T-helper 1 cell treated with Interleukin-12 subunit alpha and Interleukin-12 subunit beta and Interleukin-4 antibody, amounts not matched to agents 30 μg/mL and 1 μg/mL, for 36 hours (primary cell): ENCODE data around the gene ARHGEF35.
"Not testable (repeated sequence)": the region's sequence is repeated elsewhere in the genome, so short reads cannot be mapped to it uniquely, and the experiment has no call there.

Experiments used
- H3K27ac Mint-ChIP-seq: one replicate; pipeline ENCODE4 v1.8.0; 2021; ENCODE audit warnings: mild to moderate bottlenecking, mixed read lengths
- H3K27me3 Mint-ChIP-seq: one replicate; pipeline ENCODE4 v1.8.0; 2021; ENCODE audit warnings: low read depth, mixed read lengths
- H3K36me3 Mint-ChIP-seq: one replicate; pipeline ENCODE4 v1.8.0; 2021; ENCODE audit warnings: low read depth, mixed read lengths
- H3K4me1 Mint-ChIP-seq: one replicate; pipeline ENCODE4 v1.8.0; 2021; ENCODE audit warnings: low read depth, mixed read lengths
- H3K4me3 Mint-ChIP-seq: one replicate; pipeline ENCODE4 v1.8.0; 2021; ENCODE audit warnings: mild to moderate bottlenecking, moderate library complexity, mixed read lengths
- H3K9me3 Mint-ChIP-seq: one replicate; pipeline ENCODE4 v1.8.0; 2021; ENCODE audit warnings: mixed read lengths

Gene ARHGEF35

DNA sequence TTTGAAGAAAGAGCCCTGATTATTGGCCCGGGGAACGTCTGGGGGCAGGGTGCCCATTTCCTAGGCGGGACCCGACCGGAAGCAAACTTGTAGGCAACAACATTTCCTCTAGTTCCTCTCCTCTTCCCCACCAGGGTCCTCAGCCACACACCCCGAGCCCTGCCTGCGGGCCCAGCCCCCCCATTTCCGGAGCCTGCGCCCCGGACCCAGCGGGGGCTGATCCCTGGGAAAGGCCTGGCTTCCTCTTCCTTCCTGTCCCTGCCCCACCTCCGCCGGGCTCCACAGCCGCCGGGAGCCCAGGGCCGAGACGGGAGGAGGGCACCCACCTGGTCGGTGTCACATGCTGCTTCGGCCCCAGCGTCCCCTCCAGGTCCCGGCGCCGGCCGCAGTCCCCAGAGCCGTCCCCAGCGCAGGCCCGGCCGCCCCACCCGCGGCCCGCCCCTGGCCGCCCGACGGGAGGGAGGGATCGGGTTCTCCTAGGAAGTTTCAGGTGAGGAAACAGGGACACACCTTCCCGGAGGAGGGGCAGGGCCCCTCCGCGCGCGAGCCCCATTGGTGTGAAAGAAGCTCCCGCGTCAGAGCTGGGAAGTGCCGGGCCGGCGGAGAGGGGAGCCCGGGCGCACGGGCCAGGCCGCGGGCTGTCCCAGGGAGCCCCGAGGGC lies at the start of gene ARHGEF35:
ARHGEF35 (minus strand) TSS at position 622 of the 661 bp plus-strand sequence. CDS start 7,450 bp downstream, outside the sequence.
- not testable (repeated sequence) for H3K9me3 Mint-ChIP-seq, H3K36me3 Mint-ChIP-seq, H3K4me1 Mint-ChIP-seq, H3K27me3 Mint-ChIP-seq
- Mint-ChIP-seq H3K27ac (peak within 1 kb of the TSS; percentile 62), H3K4me3 (peak within 1 kb of the TSS; percentile 73)

DNA sequence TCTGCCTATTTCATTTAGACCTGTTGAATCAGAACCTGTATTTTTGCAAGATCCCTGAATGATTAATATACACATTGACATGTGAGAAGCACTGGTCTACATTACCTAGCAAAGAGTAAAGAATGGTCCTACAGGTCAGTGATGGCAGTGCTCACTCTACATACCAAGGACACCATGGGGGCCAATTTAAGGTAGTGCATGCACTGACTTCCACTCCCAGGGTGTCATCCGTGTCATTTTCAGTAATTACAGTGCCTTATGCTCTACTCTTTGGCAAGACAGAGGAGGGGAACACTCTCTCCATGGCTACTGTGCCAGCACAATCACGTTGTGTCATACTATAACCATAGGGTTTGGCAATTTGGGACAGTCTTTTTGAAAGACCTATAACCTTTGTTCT lies 49.7 kb upstream of the ARHGEF35 start:
- not testable (repeated sequence) for H3K9me3 Mint-ChIP-seq, H3K27me3 Mint-ChIP-seq, H3K27ac Mint-ChIP-seq, H3K4me1 Mint-ChIP-seq, H3K4me3 Mint-ChIP-seq, H3K36me3 Mint-ChIP-seq

DNA sequence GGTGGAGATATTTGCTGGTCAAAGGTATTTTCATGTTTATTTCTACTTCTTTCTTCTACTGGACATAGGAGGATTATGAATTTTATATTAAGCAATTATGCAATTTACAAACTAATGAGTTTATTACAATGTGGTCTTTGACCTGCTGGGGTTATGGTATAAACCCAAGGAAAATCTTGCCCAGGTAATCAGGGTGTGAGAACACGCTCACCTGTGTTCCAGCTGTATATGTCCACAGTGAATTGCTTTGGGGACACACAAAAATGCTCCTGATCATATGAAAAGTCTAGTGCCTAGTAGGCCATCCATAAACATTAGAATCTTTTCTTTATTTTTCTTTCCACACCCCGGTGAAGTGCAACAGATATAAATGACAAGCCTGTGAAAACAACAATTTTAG lies 43.7 kb upstream of the ARHGEF35 start, which contains the start of gene OR2A42:
OR2A42 (minus strand) TSS at position 241 of the 400 bp plus-strand sequence. CDS start 6,762 bp downstream, outside the sequence.
- H3K4me3 Mint-ChIP-seq, H3K27me3 Mint-ChIP-seq, H3K36me3 Mint-ChIP-seq, H3K27ac Mint-ChIP-seq, H3K4me1 Mint-ChIP-seq, H3K9me3 Mint-ChIP-seq: not testable (repeated sequence)

DNA sequence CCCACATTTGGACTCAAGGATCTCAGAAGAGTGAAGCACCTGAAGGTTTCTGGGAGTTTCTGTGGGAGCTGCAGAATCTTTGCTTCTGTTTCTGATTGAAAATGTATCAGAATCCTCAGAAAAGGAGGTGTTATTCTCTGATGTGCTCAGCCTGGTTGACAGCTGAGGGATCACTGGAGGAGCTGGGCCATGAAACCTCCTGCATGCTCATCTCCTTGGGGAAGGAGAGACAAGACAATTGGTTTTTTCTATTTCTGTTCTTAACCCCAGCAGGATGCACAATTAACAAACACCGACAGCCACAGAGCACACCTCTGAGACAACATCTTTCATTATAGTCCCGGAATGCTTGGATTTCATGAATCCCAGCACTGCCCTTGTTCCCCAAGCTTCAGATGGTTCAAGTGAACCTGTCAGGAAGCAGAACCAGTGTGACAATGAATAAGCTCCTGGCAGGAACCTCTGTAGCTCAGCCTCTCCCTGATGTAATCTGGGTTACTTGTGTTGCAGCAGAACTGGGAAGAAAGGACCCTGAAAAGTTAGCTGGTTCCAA lies 43.0 kb upstream of the ARHGEF35 start:
- H3K4me1 Mint-ChIP-seq, H3K36me3 Mint-ChIP-seq, H3K27ac Mint-ChIP-seq, H3K9me3 Mint-ChIP-seq, H3K4me3 Mint-ChIP-seq, H3K27me3 Mint-ChIP-seq: not testable (repeated sequence)

DNA sequence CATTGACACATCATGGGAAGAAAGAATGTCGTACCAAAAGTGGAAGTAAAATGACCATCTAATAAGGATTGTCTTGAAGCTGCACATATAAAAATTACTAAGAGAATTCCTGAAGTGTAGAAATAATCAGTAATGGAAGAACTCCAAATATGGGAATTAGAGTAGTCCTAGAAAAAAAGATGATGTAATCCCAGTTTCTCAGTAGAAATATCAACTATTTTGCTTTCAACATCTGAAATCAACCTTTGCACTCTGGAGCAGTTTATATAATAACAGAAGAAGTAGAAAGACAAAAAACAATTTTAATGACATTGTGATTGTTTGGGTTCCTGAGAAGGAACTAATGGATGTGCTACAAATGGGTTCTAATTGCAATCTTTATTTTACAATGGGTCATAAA lies 37.4 kb upstream of the ARHGEF35 start:
- H3K36me3 Mint-ChIP-seq, H3K27me3 Mint-ChIP-seq, H3K9me3 Mint-ChIP-seq, H3K27ac Mint-ChIP-seq, H3K4me1 Mint-ChIP-seq, H3K4me3 Mint-ChIP-seq: not testable (repeated sequence)

DNA sequence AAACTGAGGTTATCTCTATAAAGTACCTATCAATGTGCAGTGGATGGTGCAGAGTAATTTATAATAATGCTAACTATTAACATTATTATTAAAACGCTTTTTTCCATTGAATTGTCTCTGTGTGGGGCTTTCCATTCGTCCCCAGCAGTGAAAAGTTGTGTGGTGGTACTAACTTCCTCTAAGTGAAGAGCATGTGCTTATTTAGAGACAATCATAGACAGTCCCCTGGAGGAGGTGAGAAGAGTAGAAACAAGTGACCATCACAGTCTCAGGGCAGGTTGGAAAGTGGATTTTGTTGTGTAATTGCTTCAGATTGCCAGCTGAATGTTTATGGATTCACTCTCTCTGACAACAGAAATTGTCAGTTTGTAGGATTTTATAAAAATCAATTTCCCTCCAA lies 35.4 kb upstream of the ARHGEF35 start:
- H3K36me3 Mint-ChIP-seq, H3K9me3 Mint-ChIP-seq, H3K27me3 Mint-ChIP-seq, H3K4me3 Mint-ChIP-seq, H3K4me1 Mint-ChIP-seq, H3K27ac Mint-ChIP-seq: not testable (repeated sequence)

DNA sequence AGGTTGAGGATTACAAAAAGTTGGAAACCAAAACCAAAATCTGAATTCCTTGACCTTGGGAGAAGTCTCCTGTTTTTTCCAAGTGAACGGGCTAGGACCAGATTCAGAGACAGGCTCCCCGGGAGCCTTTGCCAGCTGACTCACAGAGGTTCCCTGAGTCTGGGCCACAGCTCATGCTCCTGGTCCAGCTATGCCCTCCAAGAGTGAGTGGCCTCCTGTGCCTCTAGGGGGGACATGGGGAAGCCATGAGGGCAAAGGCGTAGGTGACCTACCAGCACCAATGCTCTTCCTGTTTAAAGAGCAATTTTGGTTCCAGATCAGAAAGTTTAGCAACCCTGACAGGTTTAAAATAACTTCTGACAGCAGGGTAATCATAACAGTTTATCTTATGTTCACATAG lies 33.2 kb upstream of the ARHGEF35 start:
- H3K27me3 Mint-ChIP-seq, H3K4me3 Mint-ChIP-seq, H3K36me3 Mint-ChIP-seq, H3K9me3 Mint-ChIP-seq, H3K4me1 Mint-ChIP-seq, H3K27ac Mint-ChIP-seq: not testable (repeated sequence)

DNA sequence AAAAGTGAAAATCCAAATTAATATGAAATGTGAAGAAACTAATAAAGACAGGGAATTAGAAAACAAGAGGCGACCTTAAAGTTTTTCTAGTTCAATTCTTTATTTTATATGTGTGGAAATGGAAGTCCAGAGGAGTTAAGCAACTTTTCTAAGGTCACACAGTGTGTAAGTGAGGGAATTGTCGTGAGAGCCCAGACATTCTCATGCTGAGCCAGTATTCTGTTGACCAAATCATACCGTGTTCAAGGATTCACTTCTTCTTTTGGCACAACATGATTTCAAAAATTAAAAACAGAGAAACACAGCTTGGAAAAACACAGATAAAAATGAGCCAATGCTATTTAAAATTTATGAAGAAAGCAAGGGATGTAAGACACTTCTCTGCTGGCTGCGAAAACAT lies 31.2 kb upstream of the ARHGEF35 start:
- not testable (repeated sequence) for H3K4me3 Mint-ChIP-seq, H3K36me3 Mint-ChIP-seq, H3K9me3 Mint-ChIP-seq, H3K27me3 Mint-ChIP-seq, H3K4me1 Mint-ChIP-seq, H3K27ac Mint-ChIP-seq

DNA sequence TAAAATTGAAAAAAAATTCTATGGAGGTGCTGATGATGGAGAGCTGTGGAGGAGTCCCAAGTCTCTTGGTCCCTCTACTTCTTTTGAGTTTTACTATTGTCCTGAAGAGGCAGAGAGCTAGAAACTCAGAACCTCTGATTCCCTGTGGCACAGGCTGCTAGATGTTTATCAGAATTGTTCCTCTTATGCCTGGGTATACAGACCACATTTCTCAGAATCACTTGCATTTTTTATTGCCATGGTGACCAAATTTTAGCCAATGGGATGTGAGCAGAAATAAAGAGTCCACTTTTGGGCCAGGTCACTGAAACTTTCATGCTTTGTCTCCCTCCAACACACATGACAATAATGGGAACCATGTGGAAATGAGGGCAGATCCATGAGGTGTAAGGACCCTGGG lies 28.0 kb upstream of the ARHGEF35 start:
- not testable (repeated sequence) for H3K9me3 Mint-ChIP-seq, H3K27me3 Mint-ChIP-seq, H3K27ac Mint-ChIP-seq, H3K4me3 Mint-ChIP-seq, H3K36me3 Mint-ChIP-seq, H3K4me1 Mint-ChIP-seq

DNA sequence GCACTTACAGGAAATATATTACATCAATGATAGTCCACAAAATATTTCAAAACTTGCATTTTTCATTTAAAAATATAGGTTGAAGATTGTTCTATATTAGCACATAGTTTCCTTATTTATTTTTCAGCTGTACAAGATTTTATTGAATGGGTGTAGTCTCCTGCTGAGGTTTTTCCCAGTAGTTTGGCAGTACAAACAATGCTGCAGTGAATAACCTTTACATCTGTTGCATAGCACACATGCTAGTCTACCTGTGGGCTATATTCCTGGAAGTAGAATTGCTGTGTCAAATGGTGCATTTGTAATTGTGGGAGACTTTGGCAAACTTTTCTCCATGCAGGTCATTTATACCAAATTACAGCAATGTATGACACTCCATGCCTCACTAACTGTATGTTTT lies 24.9 kb upstream of the ARHGEF35 start:
- not testable (repeated sequence) for H3K27ac Mint-ChIP-seq, H3K4me1 Mint-ChIP-seq, H3K9me3 Mint-ChIP-seq, H3K27me3 Mint-ChIP-seq, H3K36me3 Mint-ChIP-seq, H3K4me3 Mint-ChIP-seq

DNA sequence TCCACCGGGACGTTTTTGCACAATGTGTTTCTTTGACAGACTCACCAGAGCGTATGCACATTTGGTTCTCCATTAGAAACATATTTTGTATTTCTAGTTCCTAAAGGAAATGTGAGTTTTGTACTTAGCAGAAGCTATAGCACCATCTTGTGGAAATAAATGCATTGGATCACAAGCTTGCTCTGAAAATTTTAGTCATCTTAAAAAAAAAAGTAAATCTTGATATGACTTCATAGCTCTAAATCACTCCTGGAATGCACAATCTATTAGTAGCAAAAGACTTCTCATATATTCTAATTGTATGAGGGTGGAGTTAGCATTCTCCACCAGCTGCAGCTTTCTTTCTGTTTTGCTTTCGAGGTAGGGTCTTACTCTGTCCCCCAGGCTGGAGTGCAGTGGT lies 23.5 kb upstream of the ARHGEF35 start:
- H3K27ac Mint-ChIP-seq, H3K9me3 Mint-ChIP-seq, H3K36me3 Mint-ChIP-seq, H3K4me3 Mint-ChIP-seq, H3K27me3 Mint-ChIP-seq, H3K4me1 Mint-ChIP-seq: not testable (repeated sequence)

DNA sequence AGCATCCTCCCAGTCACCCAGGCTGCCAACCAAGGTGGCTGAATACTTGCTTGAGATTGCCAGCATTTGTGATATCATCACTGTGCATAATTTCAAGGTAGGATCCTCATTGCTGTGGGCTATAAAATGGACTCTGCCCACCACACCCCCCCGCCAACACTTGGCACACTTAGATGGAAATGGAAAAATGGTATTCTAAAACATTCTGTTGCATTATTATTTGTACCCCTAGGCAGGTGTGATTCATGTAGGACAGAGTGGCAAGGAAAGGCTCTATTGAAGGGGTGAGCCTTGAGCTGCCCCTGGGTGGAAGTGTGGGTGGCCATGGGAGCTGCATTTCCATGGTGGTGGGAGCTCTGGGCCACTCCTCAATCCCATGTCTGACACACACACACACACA lies 22.9 kb upstream of the ARHGEF35 start:
- H3K36me3 Mint-ChIP-seq, H3K27ac Mint-ChIP-seq, H3K27me3 Mint-ChIP-seq, H3K9me3 Mint-ChIP-seq, H3K4me1 Mint-ChIP-seq, H3K4me3 Mint-ChIP-seq: not testable (repeated sequence)

DNA sequence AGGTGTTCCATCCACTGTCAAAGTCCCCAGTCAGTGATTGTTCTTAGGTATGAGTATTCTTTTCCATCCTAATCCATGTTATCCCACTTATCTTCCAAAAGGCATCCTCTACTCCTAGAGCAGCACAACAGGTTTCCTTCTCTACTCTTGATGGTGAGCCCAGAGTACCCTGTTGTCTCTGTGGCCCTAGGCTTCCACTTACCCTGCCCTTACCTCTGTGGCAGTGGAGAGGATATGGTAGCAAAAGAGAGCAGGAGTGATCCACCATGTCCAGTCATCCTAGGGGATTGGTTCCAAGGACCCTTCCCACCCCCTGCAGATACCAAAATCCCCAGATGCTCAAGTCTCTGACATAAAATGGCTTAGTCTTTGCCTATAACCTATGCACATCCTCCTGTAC lies 21.6 kb upstream of the ARHGEF35 start:
- not testable (repeated sequence) for H3K36me3 Mint-ChIP-seq, H3K4me1 Mint-ChIP-seq, H3K9me3 Mint-ChIP-seq, H3K4me3 Mint-ChIP-seq, H3K27ac Mint-ChIP-seq, H3K27me3 Mint-ChIP-seq

DNA sequence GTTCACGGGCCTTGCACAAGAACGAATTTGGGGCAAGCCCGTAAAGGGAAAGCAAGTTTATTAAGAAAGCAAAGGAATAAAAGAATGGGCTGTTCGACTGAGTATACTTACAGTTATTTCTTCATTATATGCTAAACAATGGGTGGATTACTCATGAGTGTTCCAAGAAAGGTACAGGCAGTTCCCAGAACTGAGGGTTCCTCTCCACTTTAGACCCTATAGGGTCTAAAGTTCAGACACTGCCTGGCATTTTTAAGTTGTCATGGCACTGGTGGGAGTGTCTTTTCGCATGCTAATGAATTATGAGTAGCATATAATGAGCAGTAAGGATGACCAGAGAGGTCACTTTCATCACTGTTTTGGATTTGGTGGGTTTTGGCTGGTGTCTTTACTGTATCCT lies 9.7 kb upstream of the ARHGEF35 start:
- H3K27ac Mint-ChIP-seq, H3K4me3 Mint-ChIP-seq, H3K36me3 Mint-ChIP-seq, H3K9me3 Mint-ChIP-seq, H3K4me1 Mint-ChIP-seq, H3K27me3 Mint-ChIP-seq: not testable (repeated sequence)

DNA sequence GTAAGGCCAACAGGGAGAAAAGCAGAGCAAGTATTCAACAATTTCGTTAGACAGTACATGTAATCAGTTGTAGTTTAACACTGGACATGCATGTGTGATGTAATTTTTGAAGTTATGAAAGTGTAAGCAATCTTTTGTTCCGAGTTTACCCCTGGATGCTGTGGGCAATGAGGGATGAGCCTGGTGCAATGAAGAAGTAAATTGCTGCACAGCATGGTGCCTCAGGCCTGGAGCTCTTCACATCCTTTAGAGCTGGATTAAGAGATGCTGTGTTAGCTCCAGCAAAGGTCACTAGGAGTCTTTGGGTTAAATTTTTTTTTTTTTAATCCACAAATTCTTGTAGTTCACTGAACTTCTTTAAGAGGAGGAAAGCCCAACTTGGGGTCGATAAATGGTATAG lies 7.5 kb upstream of the ARHGEF35 start:
- H3K27me3 Mint-ChIP-seq, H3K27ac Mint-ChIP-seq, H3K9me3 Mint-ChIP-seq, H3K4me3 Mint-ChIP-seq, H3K4me1 Mint-ChIP-seq, H3K36me3 Mint-ChIP-seq: not testable (repeated sequence)

DNA sequence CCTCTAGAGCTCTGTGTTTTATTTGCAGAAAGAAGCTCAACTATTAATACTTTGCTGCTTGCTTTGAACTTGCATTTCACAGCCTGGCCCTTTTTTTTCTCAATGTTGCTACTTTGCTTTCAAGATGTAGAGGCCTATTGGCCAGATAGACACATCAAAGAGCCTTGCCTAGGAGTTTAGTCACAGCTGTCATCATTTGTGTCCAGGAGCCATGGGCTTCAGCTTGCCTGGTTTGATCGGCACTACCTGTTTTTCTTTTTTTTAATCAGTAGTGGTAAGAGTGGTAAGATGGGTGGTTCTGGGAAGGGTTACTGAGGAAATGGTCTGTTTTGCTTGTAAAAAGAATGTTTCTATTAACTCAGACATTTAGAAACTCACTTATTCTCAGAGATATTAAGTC lies 6.3 kb upstream of the ARHGEF35 start:
- H3K9me3 Mint-ChIP-seq, H3K4me3 Mint-ChIP-seq, H3K36me3 Mint-ChIP-seq, H3K27ac Mint-ChIP-seq, H3K27me3 Mint-ChIP-seq, H3K4me1 Mint-ChIP-seq: not testable (repeated sequence)
